ENCODE data around the gene PHRF1. TPM values are rescaled to one million over a fixed set of nuclear protein-coding genes. Genes with fewer than 3 reads are reported as not detected.
"Not testable (repeated sequence)": the region's sequence is repeated elsewhere in the genome, so short reads cannot be mapped to it uniquely, and the experiment has no call there.

PHRF1 gene
- polyA plus RNA-seq, 4 donors, result 18.3 to 33.3 (median 26.8) TPM

- no peak for DNase-seq (ENCODE audit: low read depth in 4 of 4, low spot score in 2 of 4)
Observed at GRCh38 chr11:573146-573759, 3.0 kb upstream of the PHRF1 start.

GRCh38 chr11:574031-574570 is 2.2 kb upstream of the PHRF1 start:
- not testable (repeated sequence) for DNase-seq (ENCODE audit: low read depth in 4 of 4, low spot score in 2 of 4)

- DNase-seq (ENCODE audit: low read depth in 4 of 4, low spot score in 2 of 4), result no peak
Observed at GRCh38 chr11:574632-575312, 1.5 kb upstream of the PHRF1 start.

- no peak for DNase-seq (ENCODE audit: low read depth in 4 of 4, low spot score in 2 of 4)
Observed at GRCh38 chr11:575313-575995, 816 bp upstream of the PHRF1 start.

GRCh38 chr11:576811-577610 is 741 bp downstream of the PHRF1 start:
- DNase-seq (ENCODE audit: low read depth in 4 of 4, low spot score in 2 of 4), result no peak

GRCh38 chr11:577611-577894 is 1.3 kb downstream of the PHRF1 start:
- DNase-seq (ENCODE audit: low read depth in 4 of 4, low spot score in 2 of 4), result no peak

GRCh38 chr11:578276-579035 is 2.2 kb downstream of the PHRF1 start:
- DNase-seq (ENCODE audit: low read depth in 4 of 4, low spot score in 2 of 4), result no peak

- no peak for DNase-seq (ENCODE audit: low read depth in 4 of 4, low spot score in 2 of 4)
Observed at GRCh38 chr11:579830-580601, 3.7 kb downstream of the PHRF1 start.

- no peak for DNase-seq (ENCODE audit: low read depth in 4 of 4, low spot score in 2 of 4)
Observed at GRCh38 chr11:581342-581741, 5.1 kb downstream of the PHRF1 start.

- no peak for DNase-seq (ENCODE audit: low read depth in 4 of 4, low spot score in 2 of 4)
Observed at GRCh38 chr11:581752-582151, 5.5 kb downstream of the PHRF1 start.

- DNase-seq (ENCODE audit: low read depth in 4 of 4, low spot score in 2 of 4), result no peak
Observed at GRCh38 chr11:584287-584686, 8.0 kb downstream of the PHRF1 start.

GRCh38 chr11:586376-587316 is 10.4 kb downstream of the PHRF1 start:
- DNase-seq (ENCODE audit: low read depth in 4 of 4, low spot score in 2 of 4), result no peak

GRCh38 chr11:587546-587945 is 11.3 kb downstream of the PHRF1 start:
- no peak for DNase-seq (ENCODE audit: low read depth in 4 of 4, low spot score in 2 of 4)

- no peak for DNase-seq (ENCODE audit: low read depth in 4 of 4, low spot score in 2 of 4)
Observed at GRCh38 chr11:587978-588380, 11.7 kb downstream of the PHRF1 start.

GRCh38 chr11:589798-590197 is 13.5 kb downstream of the PHRF1 start:
- no peak for DNase-seq (ENCODE audit: low read depth in 4 of 4, low spot score in 2 of 4)

GRCh38 chr11:590997-591396 is 14.7 kb downstream of the PHRF1 start:
- no peak for DNase-seq (ENCODE audit: low read depth in 4 of 4, low spot score in 2 of 4)

GRCh38 chr11:592501-592900 is 16.2 kb downstream of the PHRF1 start:
- DNase-seq (ENCODE audit: low read depth in 4 of 4, low spot score in 2 of 4), result no peak

GRCh38 chr11:592918-593317 is 16.6 kb downstream of the PHRF1 start:
- DNase-seq (ENCODE audit: low read depth in 4 of 4, low spot score in 2 of 4), result no peak

- DNase-seq (ENCODE audit: low read depth in 4 of 4, low spot score in 2 of 4), result no peak
Observed at GRCh38 chr11:593347-593746, 17.1 kb downstream of the PHRF1 start.
